ENCODE data around the gene RYR3. TPM values are rescaled to one million over a fixed set of nuclear protein-coding genes. Genes with fewer than 3 reads are reported as not detected.

Gene RYR3
- polyA plus RNA-seq, 1 donor (not counting 4 experiments of a cell fraction or from before 2014, with no cell fraction given) = 0.04 TPM

GRCh38 chr15:33788906-33789540, 478.3 kb downstream of the RYR3 start:
- H3K27ac ChIP-seq (ENCODE audit: control insufficient read depth, insufficient read depth, low read length) = no peak overlapping the region
- dilution Hi-C loops (cut with MboI; ENCODE audit: extremely low pct_ligation_motif_present, low sequenced_read_pairs) = no loop called here
- H2AFZ ChIP-seq (ENCODE audit: control insufficient read depth, low read length) = no peak overlapping the region
- H3K4me1 ChIP-seq (ENCODE audit: control insufficient read depth, extremely low read depth, insufficient read depth, low read length) = no peaks in the 10 kb centered on the region
- DNase-seq (ENCODE audit: low read depth, low spot score) (no peak), FAIRE-seq (no peak)
- TF ChIP-seq CTCF (optimal IDR thresholded peaks at IDR 0.05 in 1 of 3, IDR thresholded peaks at IDR 0.05 in 1 of 3, conservative IDR thresholded peaks at IDR 0.05 in 1 of 3; ENCODE audit: extremely low read depth in 1 of 3, insufficient read depth in 2 of 3, low read length in 3 of 3) = no peak
- no peak for TF ChIP-seq EZH2 (IDR thresholded peaks at IDR 0.05; ENCODE audit: low read length)
- no peaks in the 10 kb centered on the region for H3K79me2 ChIP-seq (ENCODE audit: control insufficient read depth, insufficient read depth, low read length)
- no peak overlapping the region for H3K4me2 ChIP-seq (ENCODE audit: control insufficient read depth, extremely low read depth, insufficient read depth, low read depth, low read length)
- no peaks in the 10 kb centered on the region for H3K9me1 ChIP-seq (ENCODE audit: control insufficient read depth, extremely low read depth, insufficient read depth, low read length)
- no peak overlapping the region for H3K9ac ChIP-seq (ENCODE audit: control insufficient read depth, extremely low read depth, insufficient read depth, low read length)
- peaks cover 3% of the 10 kb centered on the region for H3K27me3 ChIP-seq (ENCODE audit: control insufficient read depth, extremely low read depth, insufficient read depth, low read length)
- no peak overlapping the region for H3K4me3 ChIP-seq (ENCODE audit: control insufficient read depth in 2 of 3, extremely low read depth in 1 of 3, insufficient read depth in 2 of 3, low read depth in 1 of 3, low read length in 3 of 3)
- H4K20me1 ChIP-seq (ENCODE audit: control insufficient read depth, extremely low read depth, insufficient read depth, low read length) = no peaks in the 10 kb centered on the region
- H3K9me3 ChIP-seq (ENCODE audit: control insufficient read depth, low read depth, low read length) = no peaks in the 10 kb centered on the region
- H3K36me3 ChIP-seq (ENCODE audit: control insufficient read depth in 2 of 2, extremely low read depth in 1 of 2, insufficient read depth in 2 of 2, low read length in 2 of 2) = no peaks in the 10 kb centered on the region

GRCh38 chr15:33794453-33794852, 483.7 kb downstream of the RYR3 start:
- Histone ChIP-seq H3K4me2 (ENCODE audit: control insufficient read depth, extremely low read depth, insufficient read depth, low read depth, low read length) (no peak overlapping the region), H3K79me2 (ENCODE audit: control insufficient read depth, insufficient read depth, low read length) (no peaks in the 10 kb centered on the region), H3K9me1 (ENCODE audit: control insufficient read depth, extremely low read depth, insufficient read depth, low read length) (no peaks in the 10 kb centered on the region), H3K4me1 (ENCODE audit: control insufficient read depth, extremely low read depth, insufficient read depth, low read length) (no peaks in the 10 kb centered on the region), H3K9ac (ENCODE audit: control insufficient read depth, extremely low read depth, insufficient read depth, low read length) (no peak overlapping the region), H3K27ac (ENCODE audit: control insufficient read depth, insufficient read depth, low read length) (no peak overlapping the region), H3K27me3 (ENCODE audit: control insufficient read depth, extremely low read depth, insufficient read depth, low read length) (no peaks in the 10 kb centered on the region), H2AFZ (ENCODE audit: control insufficient read depth, low read length) (no peak overlapping the region), H3K4me3 (ENCODE audit: control insufficient read depth in 2 of 3, extremely low read depth in 1 of 3, insufficient read depth in 2 of 3, low read depth in 1 of 3, low read length in 3 of 3) (no peak overlapping the region), H3K9me3 (ENCODE audit: control insufficient read depth, low read depth, low read length) (no peaks in the 10 kb centered on the region), H3K36me3 (ENCODE audit: control insufficient read depth in 2 of 2, extremely low read depth in 1 of 2, insufficient read depth in 2 of 2, low read length in 2 of 2) (no peaks in the 10 kb centered on the region), H4K20me1 (ENCODE audit: control insufficient read depth, extremely low read depth, insufficient read depth, low read length) (no peaks in the 10 kb centered on the region)
- no peak for DNase-seq (ENCODE audit: low read depth, low spot score)
- TF ChIP-seq EZH2 (IDR thresholded peaks at IDR 0.05; ENCODE audit: low read length) (no peak), CTCF (optimal IDR thresholded peaks at IDR 0.05 in 1 of 3, IDR thresholded peaks at IDR 0.05 in 1 of 3, conservative IDR thresholded peaks at IDR 0.05 in 1 of 3; ENCODE audit: extremely low read depth in 1 of 3, insufficient read depth in 2 of 3, low read length in 3 of 3) (no peak)
- dilution Hi-C loops (cut with MboI; ENCODE audit: extremely low pct_ligation_motif_present, low sequenced_read_pairs) = no loop called here
- no peak for FAIRE-seq
